HG03558 (cell line): ENCODE data around the gene ASMTL.
"Not testable (repeated sequence)": the region's sequence is repeated elsewhere in the genome, so short reads cannot be mapped to it uniquely, and the experiment has no call there.

ENCODE experiments used
- ATAC-seq: cut with Tn5 transposase; IDR thresholded peaks from one replicate; pipeline ENCODE4 v1.9.1; 2021; ENCODE audit warnings: moderate number of reproducible peaks; ENCODE audit not compliant: unreplicated experiment; ENCODE audit errors: extremely low read depth

Gene ASMTL

DNA sequence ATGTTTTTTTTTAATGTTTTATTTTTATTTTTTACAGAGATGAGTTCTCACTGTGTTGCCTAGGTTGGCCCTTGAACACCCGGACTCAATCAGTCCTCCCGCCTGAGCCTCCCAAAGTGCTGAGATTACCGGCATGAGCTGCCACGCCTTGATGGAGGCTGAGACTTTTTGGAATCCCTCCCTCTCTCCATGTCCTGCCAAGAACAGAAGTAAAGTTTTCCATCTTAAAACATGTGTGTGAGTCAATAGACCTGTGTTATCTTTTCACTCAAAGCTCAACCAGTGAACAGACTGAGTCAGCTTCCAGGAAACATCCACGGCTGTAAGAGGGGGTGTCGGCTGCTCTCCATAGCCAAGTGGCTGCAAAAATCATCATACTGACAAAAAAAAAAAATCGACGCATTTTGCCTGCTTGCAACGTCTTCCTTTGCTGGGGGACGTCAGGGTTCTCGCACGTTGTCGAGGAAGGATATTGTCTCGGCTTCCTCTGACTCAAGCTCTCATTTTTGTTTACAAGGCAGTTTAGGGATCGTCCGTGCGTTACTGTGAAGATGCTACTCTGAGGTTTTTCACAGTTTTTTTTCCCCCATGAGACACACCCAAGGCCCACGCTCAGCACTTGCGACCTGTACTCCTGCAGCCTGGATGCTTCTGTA, 10.0 kb upstream of the ASMTL start:
- no peak for ATAC-seq

DNA sequence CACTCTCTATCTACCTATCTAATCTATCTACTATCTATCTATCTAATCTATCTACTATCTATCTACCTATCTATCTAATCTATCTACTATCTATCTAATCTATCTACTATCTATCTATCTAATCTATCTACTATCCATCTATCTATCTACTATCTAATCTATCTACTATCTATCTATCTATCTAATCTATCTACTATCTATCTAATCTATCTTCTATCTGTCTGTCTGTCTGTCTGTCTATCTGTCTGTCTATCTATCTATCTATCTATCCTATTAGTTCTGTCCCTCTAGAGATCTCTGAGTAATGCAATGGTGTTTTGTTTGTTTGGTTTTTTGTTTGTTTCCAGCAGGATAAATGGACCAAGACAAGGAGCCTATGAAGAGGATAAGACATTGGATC, 9.4 kb upstream of the ASMTL start:
- ATAC-seq = no peak

DNA sequence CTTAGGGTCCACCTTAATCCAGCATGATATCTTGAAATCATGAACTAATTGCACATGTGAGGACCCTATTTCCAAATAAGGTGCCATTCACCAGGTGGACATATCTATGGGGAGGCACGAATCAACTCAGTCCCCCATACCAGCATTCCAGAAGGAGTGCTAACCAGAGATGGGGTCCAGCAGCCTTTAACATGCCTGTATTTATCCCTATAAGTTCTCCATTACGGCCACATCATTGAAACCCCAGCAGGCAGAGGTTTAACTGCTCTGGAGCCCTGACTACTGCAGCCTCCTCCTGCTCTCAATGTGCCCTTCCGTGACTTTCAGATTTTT, 3.2 kb upstream of the ASMTL start:
- no peak for ATAC-seq

DNA sequence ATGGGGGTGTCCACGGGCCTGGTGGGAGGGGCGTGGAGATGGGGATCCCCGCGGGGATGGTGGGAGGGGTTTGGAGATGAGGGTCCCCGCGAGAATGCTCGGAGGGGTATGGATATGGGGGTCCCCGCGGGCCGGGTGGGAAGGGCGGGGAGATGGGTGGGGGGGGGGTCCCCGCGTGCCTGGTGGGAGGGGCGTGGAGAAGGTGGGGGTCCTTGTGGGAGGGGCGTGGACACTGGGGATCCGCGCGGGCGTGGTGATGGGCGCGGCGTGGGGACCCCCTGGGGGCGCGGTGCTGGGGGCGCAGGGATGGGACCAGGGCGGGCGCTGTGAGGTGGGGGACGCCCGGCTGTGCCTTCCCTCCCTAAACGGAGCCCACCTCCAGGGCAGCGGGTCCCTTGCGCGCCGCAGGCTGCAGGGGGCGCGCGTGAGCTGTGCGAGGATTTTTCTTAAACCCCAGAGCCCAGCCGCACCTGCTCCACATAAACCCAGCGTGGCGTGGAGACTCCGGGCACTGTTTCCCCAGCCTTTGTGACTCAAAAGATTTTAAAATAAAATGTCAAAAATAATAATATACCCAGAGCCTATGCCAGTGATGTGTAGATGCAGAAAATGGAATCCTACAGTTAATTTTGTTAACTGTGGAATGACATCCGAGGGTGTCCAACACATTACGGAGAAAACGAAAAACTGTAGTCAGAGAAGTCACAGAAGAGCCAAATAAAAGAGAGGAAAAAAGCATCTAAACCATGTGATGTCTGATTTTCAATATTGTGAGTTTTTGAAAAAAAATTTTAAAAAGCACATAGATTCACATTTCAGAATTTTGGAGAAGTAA, 1.5 kb upstream of the ASMTL start:
- no peak for ATAC-seq

DNA sequence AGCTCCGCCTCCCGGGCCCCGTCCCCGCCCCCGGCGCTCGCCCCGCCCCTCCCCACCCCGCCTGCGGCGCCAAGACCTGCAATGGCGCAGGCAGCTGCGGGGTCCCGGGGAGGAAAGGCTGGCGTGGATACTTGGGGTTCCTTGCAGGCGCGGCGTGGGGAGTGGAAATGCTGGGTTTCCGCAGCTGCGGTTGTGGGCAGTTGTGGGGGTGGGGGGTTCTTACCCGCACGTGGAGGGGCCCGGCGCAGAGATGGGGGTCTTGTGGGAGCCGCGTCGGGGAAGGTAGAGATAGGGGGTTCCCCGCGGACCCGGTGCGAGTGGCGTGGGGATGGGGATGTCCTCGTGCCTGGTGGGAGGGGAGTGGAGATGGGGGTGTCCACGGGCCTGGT, 680 bp upstream of the ASMTL start:
- ATAC-seq = no peak

DNA sequence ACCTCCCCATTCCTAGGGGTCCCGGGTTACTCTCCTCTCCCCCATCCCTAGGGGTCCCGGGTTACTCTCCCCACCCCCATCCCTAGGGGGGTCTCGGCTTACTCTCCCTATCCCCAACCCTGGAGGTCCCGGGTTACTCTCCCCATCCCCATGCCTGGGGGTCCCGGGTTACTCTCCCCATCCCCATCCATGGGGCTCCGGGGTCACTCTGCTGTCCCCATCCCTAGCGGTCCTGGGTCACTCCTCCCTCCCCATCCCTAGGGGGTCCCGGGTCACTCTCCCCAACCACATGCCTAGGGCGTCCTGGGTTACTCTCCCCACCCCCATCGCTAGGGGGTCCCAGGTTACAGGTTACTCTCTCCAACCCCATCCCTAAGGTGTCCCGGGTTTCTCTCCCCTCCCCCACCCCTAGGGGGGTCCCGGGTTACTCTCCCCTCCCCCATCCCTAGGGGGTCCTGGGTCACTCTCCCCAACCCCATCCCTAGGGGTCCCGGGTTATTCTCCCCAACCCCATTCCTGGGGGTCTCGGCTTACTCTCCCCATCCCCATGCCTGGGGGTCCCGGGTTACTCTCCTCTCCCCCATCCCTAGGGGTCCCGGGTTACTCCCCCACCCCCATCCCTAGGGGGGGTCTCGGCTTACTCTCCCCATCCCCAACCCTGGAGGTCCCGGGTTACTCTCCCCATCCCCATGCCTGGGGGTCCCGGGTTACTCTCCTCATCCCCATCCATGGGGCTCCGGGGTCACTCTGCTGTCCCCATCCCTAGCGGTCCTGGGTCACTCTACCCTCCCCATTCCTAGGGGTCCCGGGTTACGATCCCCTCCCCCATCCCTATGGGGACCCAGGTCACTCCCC, 821 bp downstream of the ASMTL start:
- ATAC-seq = no peak

DNA sequence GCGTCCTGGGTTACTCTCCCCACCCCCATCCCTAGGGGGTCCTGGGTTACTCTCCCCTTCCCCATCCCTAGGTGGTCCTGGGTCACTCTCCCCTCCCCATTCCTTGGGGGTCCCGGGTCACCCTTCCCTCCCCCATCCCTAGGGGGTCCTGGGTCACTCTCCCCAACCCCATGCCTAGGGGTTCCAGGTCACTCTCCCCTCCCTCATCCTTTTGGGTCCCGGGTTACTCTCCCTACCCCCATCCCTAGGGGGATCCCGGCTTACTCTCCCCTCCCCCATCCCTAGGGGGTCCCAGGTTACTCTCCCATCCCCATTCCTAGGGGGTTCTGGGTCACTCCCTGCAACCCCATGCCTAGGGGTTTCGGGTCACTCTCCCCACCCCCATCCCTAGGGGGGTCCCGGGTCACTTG, 1.5 kb downstream of the ASMTL start:
- ATAC-seq = no peak

DNA sequence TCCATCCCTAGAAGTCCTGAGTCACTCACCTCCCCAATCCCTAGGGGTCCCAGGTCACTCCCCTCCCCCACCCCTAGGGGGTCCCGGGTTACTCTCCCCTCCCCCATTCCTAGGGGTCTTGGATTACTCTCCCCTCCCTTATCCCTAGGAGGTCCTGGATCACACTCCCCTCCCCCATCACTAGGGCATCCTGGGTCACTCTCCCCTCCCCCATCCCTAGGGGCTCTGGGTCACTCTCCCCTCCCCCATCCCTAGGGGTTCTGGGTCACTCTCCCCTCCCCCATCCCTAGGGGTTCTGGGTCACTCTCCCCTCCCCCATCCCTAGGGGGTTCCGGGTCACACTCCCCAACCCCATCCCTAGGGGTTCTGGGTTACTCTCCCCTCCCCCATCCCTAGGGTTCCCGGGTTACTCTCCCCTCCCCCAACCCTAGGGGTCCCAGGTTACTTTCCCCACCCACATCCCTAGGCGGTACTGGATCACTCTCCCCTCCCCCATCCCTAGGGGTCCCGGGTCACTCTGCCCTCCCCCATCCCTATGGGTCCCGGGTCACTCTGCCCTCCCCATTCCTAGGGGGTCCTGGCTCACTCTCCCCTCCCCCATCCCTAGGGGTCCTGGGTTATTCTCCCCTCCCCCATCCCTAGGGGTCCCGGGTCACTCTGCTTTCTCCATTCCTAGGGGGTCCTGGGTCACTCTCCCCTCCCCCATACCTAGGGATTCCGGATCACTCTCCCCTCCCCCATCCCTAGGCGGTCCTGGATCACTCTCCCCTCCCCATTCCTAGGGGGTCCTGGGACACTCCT, 2.1 kb downstream of the ASMTL start:
- ATAC-seq = no peak

DNA sequence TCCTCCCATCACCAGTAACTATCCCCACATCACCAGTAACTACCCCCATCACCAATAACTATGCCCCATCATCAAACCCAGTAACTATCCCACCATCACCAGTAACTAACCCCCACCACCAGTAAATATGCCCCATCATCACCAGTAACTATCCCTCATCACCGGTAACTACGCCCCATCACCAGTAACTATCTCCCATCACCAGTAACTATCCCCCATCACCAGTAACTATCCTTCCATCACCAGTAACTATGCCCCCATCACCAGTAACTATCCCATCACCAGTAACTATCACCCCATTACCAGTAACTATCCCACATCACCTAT, 2.9 kb downstream of the ASMTL start:
- ATAC-seq = no peak

DNA sequence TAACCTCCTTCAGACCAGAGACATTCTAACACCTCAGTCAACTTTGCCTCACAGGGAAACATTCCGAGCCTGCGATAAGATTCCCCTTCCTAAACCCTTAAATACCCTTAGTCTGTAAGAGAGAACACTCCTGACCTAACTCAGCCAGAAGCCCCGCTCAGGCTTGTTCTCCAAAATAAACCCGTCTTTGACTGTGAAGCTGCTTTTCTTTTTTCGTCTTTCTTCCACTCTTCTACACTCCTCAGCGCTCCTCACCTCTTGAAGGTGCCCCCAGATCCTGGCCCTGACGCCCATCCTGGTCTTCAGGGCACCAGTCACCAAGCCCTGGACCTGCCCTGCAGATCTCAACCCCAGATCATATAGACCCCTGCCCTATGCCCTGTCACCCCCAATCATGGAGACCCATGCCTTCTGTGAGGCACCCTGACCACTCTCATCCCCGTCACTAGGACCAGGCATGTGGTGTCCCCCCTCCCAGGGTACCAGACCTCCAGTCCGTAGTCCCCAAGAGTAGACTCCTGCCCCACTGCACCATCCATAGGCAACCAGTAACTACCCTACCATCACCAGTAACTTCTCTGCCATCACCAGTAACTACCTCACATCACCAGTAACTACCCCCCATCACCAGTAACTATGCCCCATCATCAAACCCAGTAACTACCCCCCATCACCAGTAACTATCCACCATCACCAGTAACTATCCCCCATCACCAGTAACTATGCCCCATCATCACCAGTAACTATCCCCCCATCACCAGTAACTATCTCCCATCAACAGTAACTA, 3.5 kb downstream of the ASMTL start:
- ATAC-seq = no peak

DNA sequence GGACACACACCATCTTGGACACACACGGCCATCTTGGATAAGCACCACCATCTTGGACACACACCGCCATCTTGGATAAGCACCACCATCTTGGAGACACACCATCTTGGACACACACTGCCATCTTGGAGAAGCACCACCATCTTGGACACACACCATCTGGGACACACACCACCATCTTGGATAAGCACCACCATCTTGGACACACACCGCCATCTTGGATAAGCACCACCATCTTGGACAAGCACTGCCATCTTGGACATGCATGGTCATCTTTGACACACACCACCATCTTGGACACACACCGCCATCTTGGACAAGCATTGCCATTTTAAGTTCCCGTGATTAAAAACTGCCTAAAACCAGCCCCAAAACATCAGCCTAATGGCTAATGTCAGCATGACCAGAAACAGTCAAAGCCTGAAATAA, 4.1 kb downstream of the ASMTL start:
- not testable (repeated sequence) for ATAC-seq

DNA sequence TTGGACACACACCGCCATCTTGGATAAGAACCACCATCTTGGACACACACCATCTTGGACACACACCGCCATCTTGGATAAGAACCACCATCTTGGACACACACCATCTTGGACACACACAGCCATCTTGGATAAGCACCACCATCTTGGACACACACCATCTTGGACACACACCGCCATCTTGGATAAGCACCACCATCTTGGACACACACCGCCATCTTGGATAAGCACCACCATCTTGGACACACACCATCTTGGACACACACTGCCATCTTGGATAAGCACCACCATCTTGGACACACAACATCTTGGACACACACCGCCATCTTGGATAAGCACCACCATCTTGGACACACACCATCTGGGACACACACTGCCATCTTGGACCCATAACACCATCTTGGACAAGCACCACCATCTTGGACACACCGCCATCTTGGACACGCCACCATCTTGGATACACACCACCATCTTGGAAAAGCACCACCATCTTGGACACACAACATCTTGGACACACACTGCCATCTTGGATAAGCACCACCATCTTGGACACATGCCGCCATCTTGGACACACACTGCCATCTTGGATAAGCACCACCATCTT, 4.6 kb downstream of the ASMTL start:
- ATAC-seq = not testable (repeated sequence)

DNA sequence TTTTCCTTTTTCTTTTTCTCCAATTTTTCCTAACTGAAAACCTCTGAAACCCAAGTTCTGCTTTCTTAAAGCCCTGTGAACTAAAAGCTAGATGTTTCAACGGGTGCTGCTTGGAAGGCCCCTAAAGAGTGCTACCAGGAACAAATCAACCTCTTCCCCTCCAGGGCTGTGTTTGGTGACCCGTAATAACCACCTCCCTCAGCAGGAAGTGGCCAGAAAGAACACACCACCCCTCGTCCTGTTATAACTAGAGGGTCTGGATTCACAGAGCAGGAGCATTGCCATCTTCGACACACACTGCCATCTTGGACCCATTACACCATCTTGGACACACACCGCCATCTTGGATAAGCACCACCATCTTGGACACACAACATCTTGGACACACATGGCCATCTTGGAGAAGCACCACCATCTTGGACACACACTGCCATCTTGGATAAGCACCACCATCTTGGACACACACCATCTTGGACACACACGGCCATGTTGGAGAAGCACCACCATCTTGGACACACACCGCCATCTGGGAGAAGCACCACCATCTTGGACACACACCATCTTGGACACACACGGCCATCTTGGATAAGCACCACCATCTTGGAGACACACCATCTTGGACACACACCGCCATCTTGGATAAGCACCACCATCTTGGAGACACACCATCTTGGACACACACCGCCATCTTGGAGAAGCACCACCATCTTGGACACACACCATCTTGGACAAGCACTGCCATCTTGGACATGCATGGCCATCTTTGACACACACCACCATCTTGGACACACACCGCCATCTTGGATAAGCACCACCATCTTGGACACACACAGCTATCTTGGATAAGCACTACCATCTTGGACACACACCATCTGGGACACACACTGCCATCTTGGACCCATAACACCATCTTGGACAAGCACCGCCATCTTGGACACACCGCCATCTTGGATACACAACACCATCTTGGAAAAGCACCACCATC, 5.4 kb downstream of the ASMTL start:
- ATAC-seq = not testable (repeated sequence)

DNA sequence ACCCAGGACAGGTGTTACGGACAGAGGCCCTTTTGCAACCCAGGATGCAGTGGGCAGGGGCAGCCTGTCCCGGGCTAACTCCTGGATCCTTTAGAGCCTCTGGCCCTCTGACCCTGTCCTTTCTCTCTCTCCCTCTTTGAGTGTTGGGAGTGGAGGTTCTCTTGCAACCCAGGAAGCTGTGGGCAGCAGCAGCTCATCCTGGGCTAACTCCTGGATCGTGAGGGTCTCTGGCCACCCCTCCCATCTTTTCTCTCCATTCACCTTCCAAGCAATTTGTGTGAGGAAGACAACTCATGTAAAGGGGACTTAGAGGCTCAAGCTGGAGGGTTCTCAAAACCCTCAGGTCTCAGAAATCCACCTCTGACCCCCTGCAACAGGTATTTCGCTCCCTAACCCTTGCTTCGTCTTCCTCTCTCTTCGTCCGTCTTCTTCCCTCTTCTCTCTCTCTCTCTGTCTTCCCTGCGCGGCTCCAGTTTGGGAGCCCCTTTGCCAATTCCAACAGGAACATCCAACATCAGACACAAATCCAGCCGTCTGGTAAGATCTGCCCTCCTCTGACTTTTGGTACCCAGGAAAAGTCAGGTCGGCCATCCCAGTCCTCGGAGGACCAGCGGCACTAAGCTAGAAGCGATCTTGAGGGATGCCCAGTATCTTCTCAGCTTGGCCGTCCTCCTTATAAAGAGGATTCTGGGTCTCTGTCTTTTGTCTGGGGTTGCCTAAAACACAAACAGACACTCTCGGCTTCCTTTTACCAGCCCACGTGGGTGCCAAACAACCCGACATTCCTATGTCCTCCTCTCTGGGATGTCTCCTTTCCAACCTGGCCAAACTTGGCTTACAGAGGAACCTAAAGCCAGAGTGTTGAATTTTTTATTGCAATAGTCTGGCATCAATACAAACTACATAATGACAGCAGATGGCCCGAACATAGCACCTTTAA, 7.9 kb downstream of the ASMTL start:
- no peak for ATAC-seq

DNA sequence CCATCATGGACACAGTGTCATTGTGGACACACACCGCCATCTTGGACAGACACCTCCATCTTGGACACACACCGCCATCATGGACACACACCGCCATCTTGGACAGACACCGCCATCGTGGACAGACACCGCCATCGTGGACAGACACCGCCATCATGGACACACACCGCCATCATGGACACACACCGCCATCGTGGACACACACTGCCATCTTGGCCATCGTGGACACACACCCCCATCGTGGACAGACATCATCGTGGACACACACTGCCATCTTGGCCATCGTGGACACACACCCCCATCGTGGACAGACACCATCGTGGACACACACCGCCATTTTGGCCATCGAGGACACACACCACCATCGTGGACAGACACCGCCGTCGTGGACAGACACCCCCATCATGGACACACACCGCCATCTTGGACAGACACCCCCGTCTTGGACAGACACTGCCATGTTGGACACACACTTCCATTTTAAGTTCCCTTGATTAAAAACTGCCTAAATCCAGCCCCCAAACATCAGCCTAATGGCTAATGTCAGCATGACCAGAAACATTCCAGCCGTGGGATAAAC, 9.1 kb downstream of the ASMTL start:
- no peak for ATAC-seq

DNA sequence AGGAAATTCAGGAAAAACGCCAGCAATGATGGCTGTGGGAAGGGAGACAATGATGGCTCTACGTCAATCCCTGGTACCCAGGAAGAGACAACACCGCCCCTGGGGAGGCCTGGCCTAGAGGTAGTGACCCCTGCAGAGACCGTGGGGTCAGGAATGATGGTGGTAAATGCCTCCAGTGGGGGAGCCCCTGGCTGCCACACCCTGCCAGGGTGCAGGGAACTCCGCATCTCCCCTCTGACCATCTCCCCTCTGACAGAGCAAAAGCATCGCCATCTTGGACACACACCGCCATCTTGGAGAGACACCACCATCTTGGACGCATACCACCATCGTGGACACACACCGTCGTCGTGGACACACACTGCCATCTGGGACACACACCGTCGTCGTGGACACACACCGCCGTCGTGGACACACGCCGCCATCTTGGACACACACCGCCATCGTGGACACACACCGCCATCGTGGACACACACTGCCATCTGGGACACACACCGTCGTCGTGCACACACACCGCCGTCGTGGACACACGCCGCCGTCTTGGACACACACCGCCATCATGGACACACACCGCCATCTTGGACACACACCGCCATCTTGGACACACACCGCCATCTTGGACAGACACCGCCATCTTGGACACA, 9.9 kb downstream of the ASMTL start:
- no peak for ATAC-seq
